SK-N-SH treated with all-trans-retinoic acid at 6 μM for 48 hours (cell line): Measurements from ENCODE around the gene ADD3.

Experiments
- ATAC-seq: fragments of 200-7000 bp; cut with Tn5 transposase; 3 replicates; pipeline ENCODE4 v1.9.1; 2020; ENCODE audit warnings: mild to moderate bottlenecking, moderate library complexity
- ARNTL ChIP-seq: fragments of 450-650 bp; formaldehyde crosslinking; IDR thresholded peaks from 2 replicates; pipeline ENCODE4 v1.5.0; 2020; ENCODE audit warnings: low read depth, mild to moderate bottlenecking, moderate library complexity, borderline replicate concordance
- BACH2 ChIP-seq: fragments of 250-450 bp; sonication (Bioruptor Pico); IDR thresholded peaks from 2 replicates; pipeline ENCODE4 v1.9.0; 2021; ENCODE audit warnings: mild to moderate bottlenecking, borderline replicate concordance
- CREB5 ChIP-seq: fragments of 250-450 bp; sonication (Bioruptor Pico); IDR thresholded peaks from 2 replicates; pipeline ENCODE4 v1.5.1; 2020; ENCODE audit warnings: low read depth, mild to moderate bottlenecking, moderate library complexity
- CSDC2 ChIP-seq: fragments of 250-450 bp; sonication (Bioruptor Pico); IDR thresholded peaks from 2 replicates; pipeline ENCODE4 v1.5.0; 2020; ENCODE audit warnings: mild to moderate bottlenecking, moderate library complexity
- CSRNP3 ChIP-seq: fragments of 250-450 bp; sonication (Bioruptor Pico); IDR thresholded peaks from 2 replicates; pipeline ENCODE4 v1.5.1; 2021; ENCODE audit warnings: mild to moderate bottlenecking, moderate library complexity
- GLIS3 ChIP-seq: fragments of 250-450 bp; sonication (Bioruptor Pico); IDR thresholded peaks from 2 replicates; pipeline ENCODE4 v1.5.0; 2020; ENCODE audit warnings: mild to moderate bottlenecking, moderate library complexity
- ISL1 ChIP-seq: fragments of 250-450 bp; sonication (Bioruptor Pico); IDR thresholded peaks from 2 replicates; pipeline ENCODE4 v2.1.2; 2022; ENCODE audit warnings: mild to moderate bottlenecking, moderate library complexity
- OSR1 ChIP-seq: fragments of 250-450 bp; sonication (Bioruptor Pico); IDR thresholded peaks from 2 replicates; pipeline ENCODE4 v1.8.0; 2022; ENCODE audit warnings: moderate library complexity, mild to moderate bottlenecking, inconsistent platforms
- PATZ1 ChIP-seq: fragments of 250-450 bp; sonication (Bioruptor Pico); IDR thresholded peaks from 2 replicates; pipeline ENCODE4 v1.8.0; 2020; ENCODE audit warnings: mild to moderate bottlenecking, moderate library complexity, borderline replicate concordance
- PPARA ChIP-seq: fragments of 250-450 bp; sonication (Bioruptor Pico); IDR thresholded peaks from 2 replicates; pipeline ENCODE4 v1.5.0; 2020; ENCODE audit warnings: mild to moderate bottlenecking, borderline replicate concordance
- RARB ChIP-seq: fragments of 250-450 bp; sonication (Bioruptor Pico); IDR thresholded peaks from 2 replicates; pipeline ENCODE4 v1.8.0; 2021; ENCODE audit warnings: mild to moderate bottlenecking, moderate library complexity
- SNAI2 ChIP-seq: fragments of 250-450 bp; sonication (Bioruptor Pico); IDR thresholded peaks from 2 replicates; pipeline ENCODE4 v1.5.0; 2020; ENCODE audit warnings: mild to moderate bottlenecking, moderate library complexity
- TCF4 ChIP-seq: fragments of 250-450 bp; sonication (Bioruptor Pico); IDR thresholded peaks from 2 replicates; pipeline ENCODE4 v1.8.0; 2021; ENCODE audit warnings: mild to moderate bottlenecking, moderate library complexity, borderline replicate concordance
- TOX ChIP-seq: fragments of 250-450 bp; sonication (Bioruptor Pico); IDR thresholded peaks from 2 replicates; pipeline ENCODE4 v1.8.0; 2021; ENCODE audit warnings: mild to moderate bottlenecking, moderate library complexity, borderline replicate concordance
- TSHZ2 ChIP-seq: fragments of 250-450 bp; sonication (Bioruptor Pico); IDR thresholded peaks from 2 replicates; pipeline ENCODE4 v1.5.0; 2020; ENCODE audit warnings: mild to moderate bottlenecking, moderate library complexity
- ZC3H10 ChIP-seq: fragments of 250-450 bp; sonication (Bioruptor Pico); IDR thresholded peaks from 2 replicates; pipeline ENCODE4 v1.5.1; 2021; ENCODE audit warnings: mild to moderate bottlenecking, moderate library complexity
- ZFP3 ChIP-seq: fragments of 250-450 bp; sonication (Bioruptor Pico); IDR thresholded peaks from 2 replicates; pipeline ENCODE4 v1.5.0; 2020; ENCODE audit warnings: mild to moderate bottlenecking, moderate library complexity
- ZFP30 ChIP-seq: fragments of 450-650 bp; formaldehyde crosslinking; IDR thresholded peaks from 2 replicates; pipeline ENCODE4 v1.5.0; 2022; ENCODE audit warnings: mild to moderate bottlenecking, moderate library complexity
- ZNF565 ChIP-seq: fragments of 450-650 bp; formaldehyde crosslinking; conservative IDR thresholded peaks from 2 replicates; pipeline ENCODE4 v1.5.0; 2020; ENCODE audit warnings: low read depth, mild to moderate bottlenecking, moderate library complexity
- ZNF70 ChIP-seq: fragments of 450-650 bp; formaldehyde crosslinking; IDR thresholded peaks from 2 replicates; pipeline ENCODE4 v1.5.0; 2020; ENCODE audit warnings: mild to moderate bottlenecking, moderate library complexity
- ZNF8 ChIP-seq: fragments of 450-650 bp; formaldehyde crosslinking; IDR thresholded peaks from 2 replicates; pipeline ENCODE4 v1.5.0; 2020; ENCODE audit warnings: mild to moderate bottlenecking, moderate library complexity

Gene ADD3

GRCh38 chr10:110142965-110143364, 135.2 kb downstream of the ADD3 start:
- ATAC-seq: no peak
- TF ChIP-seq TOX (CRISPR knock-in tag) (no peak), ISL1 (no peak), CSRNP3 (CRISPR knock-in tag) (no peak), TSHZ2 (no peak), PPARA (CRISPR knock-in tag) (no peak), SNAI2 (CRISPR knock-in tag) (no peak), TCF4 (CRISPR knock-in tag) (no peak)

- no peak for TF ChIP-seq RARB (CRISPR knock-in tag)
- no peak for TF ChIP-seq OSR1 (CRISPR knock-in tag)
- no peak for TF ChIP-seq ISL1
- TF ChIP-seq ARNTL (CRISPR knock-in tag): no peak
- TF ChIP-seq TCF4 (CRISPR knock-in tag): no peak
- no peak for TF ChIP-seq TOX (CRISPR knock-in tag)
- TF ChIP-seq BACH2 (CRISPR knock-in tag): no peak
- no peak for TF ChIP-seq ZNF565 (CRISPR knock-in tag)
- no peak for TF ChIP-seq CREB5 (CRISPR knock-in tag)
- TF ChIP-seq PPARA (CRISPR knock-in tag): no peak
- TF ChIP-seq ZFP3: no peak
- no peak for TF ChIP-seq ZFP30
- TF ChIP-seq PATZ1 (CRISPR knock-in tag): no peak
- TF ChIP-seq TSHZ2: no peak
- no peak for TF ChIP-seq SNAI2 (CRISPR knock-in tag)
- no peak for TF ChIP-seq ZC3H10 (CRISPR knock-in tag)
- no peak for TF ChIP-seq GLIS3 (CRISPR knock-in tag)
- no peak for ATAC-seq
Measured at GRCh38 chr10:110144507-110144906, 136.7 kb downstream of the ADD3 start.

GRCh38 chr10:110147961-110148360, 140.2 kb downstream of the ADD3 start:
- no peak for ATAC-seq
- TF ChIP-seq OSR1 (CRISPR knock-in tag) (no peak), CSRNP3 (CRISPR knock-in tag) (no peak), ISL1 (no peak), ZNF565 (CRISPR knock-in tag) (no peak), SNAI2 (CRISPR knock-in tag) (no peak), PATZ1 (CRISPR knock-in tag) (no peak), CREB5 (CRISPR knock-in tag) (no peak), ZFP30 (no peak), GLIS3 (CRISPR knock-in tag) (no peak), ARNTL (CRISPR knock-in tag) (no peak), ZFP3 (no peak), TCF4 (CRISPR knock-in tag) (no peak), CSDC2 (CRISPR knock-in tag) (no peak), RARB (CRISPR knock-in tag) (no peak), BACH2 (CRISPR knock-in tag) (no peak), ZNF70 (CRISPR knock-in tag) (no peak), ZNF8 (CRISPR knock-in tag) (no peak), ZC3H10 (CRISPR knock-in tag) (no peak)
